Measurements from ENCODE around the gene MACF1.
A peak's percentile ranks its signal among the peaks of the same experiment; 100 is the strongest.

The MACF1 gene

GRCh38 chr1:39258146-39258924 lies 53.8 kb downstream of the MACF1 start:
- Histone ChIP-seq H3K9me3 (ENCODE audit: insufficient read depth, low read depth, low read length) (no peaks in the 10 kb centered on the region), H3K36me3 (ENCODE audit: insufficient read depth, low read depth, low read length) (peaks cover 58% of the 10 kb centered on the region), H3K27ac (ENCODE audit: low read length) (no peak overlapping the region), H3K4me3 (ENCODE audit: low read length) (no peak overlapping the region), H3K4me1 (ENCODE audit: insufficient read depth, low read length) (no peaks in the 10 kb centered on the region), H3K27me3 (ENCODE audit: insufficient read depth, low read length) (no peaks in the 10 kb centered on the region), H3K9ac (ENCODE audit: low read depth, low read length) (no peak overlapping the region)

GRCh38 chr1:39258925-39259244 lies 54.4 kb downstream of the MACF1 start:
- Histone ChIP-seq H3K27me3 (ENCODE audit: insufficient read depth, low read length) (no peaks in the 10 kb centered on the region), H3K9ac (ENCODE audit: low read depth, low read length) (no peak overlapping the region), H3K27ac (ENCODE audit: low read length) (no peak overlapping the region), H3K4me1 (ENCODE audit: insufficient read depth, low read length) (no peaks in the 10 kb centered on the region), H3K4me3 (ENCODE audit: low read length) (no peak overlapping the region), H3K36me3 (ENCODE audit: insufficient read depth, low read depth, low read length) (peaks cover 53% of the 10 kb centered on the region), H3K9me3 (ENCODE audit: insufficient read depth, low read depth, low read length) (no peaks in the 10 kb centered on the region)

GRCh38 chr1:39261712-39262221 lies 57.3 kb downstream of the MACF1 start:
- Histone ChIP-seq H3K4me1 (ENCODE audit: insufficient read depth, low read length) (peaks cover 14% of the 10 kb centered on the region), H3K9me3 (ENCODE audit: insufficient read depth, low read depth, low read length) (no peaks in the 10 kb centered on the region), H3K27ac (ENCODE audit: low read length) (no peak overlapping the region), H3K9ac (ENCODE audit: low read depth, low read length) (no peak overlapping the region), H3K4me3 (ENCODE audit: low read length) (no peak overlapping the region), H3K36me3 (ENCODE audit: insufficient read depth, low read depth, low read length) (peaks cover 25% of the 10 kb centered on the region), H3K27me3 (ENCODE audit: insufficient read depth, low read length) (no peaks in the 10 kb centered on the region)

DNA sequence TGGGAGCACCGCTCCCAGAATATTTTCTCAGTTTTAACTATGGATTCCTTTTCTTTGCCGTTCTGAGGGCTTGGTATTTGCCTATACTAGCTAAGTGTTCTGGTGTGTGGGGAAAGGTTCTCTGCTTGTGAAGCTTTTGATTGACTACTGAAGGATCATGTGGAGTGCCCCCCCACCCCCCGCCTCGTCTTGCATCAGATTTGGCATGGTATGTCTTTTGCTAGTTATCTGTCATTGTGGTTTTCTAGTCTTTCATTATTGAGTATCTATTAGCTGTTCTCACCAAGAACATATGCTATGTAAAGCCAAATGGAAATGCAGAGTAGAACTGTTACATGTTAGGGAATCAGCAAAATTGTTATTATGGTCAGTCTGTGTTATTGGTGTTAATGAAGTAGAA lies 58.3 kb downstream of the MACF1 start:
- H3K27me3 ChIP-seq (ENCODE audit: insufficient read depth, low read length): no peaks in the 10 kb centered on the region
- H3K4me3 ChIP-seq (ENCODE audit: low read length): no peak overlapping the region
- H3K27ac ChIP-seq (ENCODE audit: low read length): no peak overlapping the region
- no peak overlapping the region for H3K9ac ChIP-seq (ENCODE audit: low read depth, low read length)
- peaks cover 21% of the 10 kb centered on the region for H3K4me1 ChIP-seq (ENCODE audit: insufficient read depth, low read length)
- peaks cover 18% of the 10 kb centered on the region for H3K36me3 ChIP-seq (ENCODE audit: insufficient read depth, low read depth, low read length)
- no peaks in the 10 kb centered on the region for H3K9me3 ChIP-seq (ENCODE audit: insufficient read depth, low read depth, low read length)

GRCh38 chr1:39266269-39266668 lies 61.8 kb downstream of the MACF1 start:
- Histone ChIP-seq H3K9ac (ENCODE audit: low read depth, low read length) (no peak overlapping the region), H3K4me1 (ENCODE audit: insufficient read depth, low read length) (peaks cover 42% of the 10 kb centered on the region)

DNA sequence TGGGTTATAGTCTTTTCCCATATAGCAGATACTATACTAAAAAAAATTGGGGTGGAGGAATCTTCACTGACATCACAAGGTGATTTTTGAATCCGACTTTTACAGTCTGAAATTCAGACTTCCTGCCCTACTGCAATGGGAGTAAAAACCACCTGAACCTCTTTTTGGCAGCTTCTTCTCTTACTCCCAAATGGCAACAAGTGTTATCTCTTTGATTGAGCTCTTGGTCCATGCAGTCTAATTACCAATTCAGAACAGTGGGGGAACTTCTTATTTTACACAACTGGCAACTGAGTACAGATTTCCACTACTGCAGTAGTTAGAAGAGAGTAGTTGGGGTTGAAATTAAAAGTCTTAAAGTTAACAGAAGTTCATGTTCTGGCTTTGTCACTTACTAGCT lies 62.3 kb downstream of the MACF1 start:
- no peak overlapping the region for H3K27ac ChIP-seq (ENCODE audit: low read length)
- no peak overlapping the region for H3K4me3 ChIP-seq (ENCODE audit: low read length)
- H3K4me1 ChIP-seq (ENCODE audit: insufficient read depth, low read length): peaks cover 42% of the 10 kb centered on the region

More at GRCh38 chr1:39266269-39266668, 61.8 kb downstream of the MACF1 start:
- H3K9me3 ChIP-seq (ENCODE audit: insufficient read depth, low read depth, low read length): no peaks in the 10 kb centered on the region
- no peak overlapping the region for H3K27ac ChIP-seq (ENCODE audit: low read length)
- H3K36me3 ChIP-seq (ENCODE audit: insufficient read depth, low read depth, low read length): peaks cover 4% of the 10 kb centered on the region; the same call in 1 of the 2 replicates
- H3K27me3 ChIP-seq (ENCODE audit: insufficient read depth, low read length): no peaks in the 10 kb centered on the region
- H3K4me3 ChIP-seq (ENCODE audit: low read length): no peak overlapping the region

GRCh38 chr1:39268112-39268581 lies 63.7 kb downstream of the MACF1 start:
- no peaks in the 10 kb centered on the region; the same call in 1 of the 2 replicates for H3K36me3 ChIP-seq (ENCODE audit: insufficient read depth, low read depth, low read length)
- H3K9me3 ChIP-seq (ENCODE audit: insufficient read depth, low read depth, low read length): no peaks in the 10 kb centered on the region
- H3K4me3 ChIP-seq (ENCODE audit: low read length): peak overlapping the region; percentile 64
- peaks cover 45% of the 10 kb centered on the region for H3K4me1 ChIP-seq (ENCODE audit: insufficient read depth, low read length)
- H3K27ac ChIP-seq (ENCODE audit: low read length): peak overlapping the region; percentile 73
- peak overlapping the region; percentile 87; the same call in 1 of the 2 replicates for H3K9ac ChIP-seq (ENCODE audit: low read depth, low read length)
- H3K27me3 ChIP-seq (ENCODE audit: insufficient read depth, low read length): no peaks in the 10 kb centered on the region

More for the DNA sequence above, 62.3 kb downstream of the MACF1 start:
- Histone ChIP-seq H3K27me3 (ENCODE audit: insufficient read depth, low read length) (no peaks in the 10 kb centered on the region), H3K9ac (ENCODE audit: low read depth, low read length) (no peak overlapping the region; the same call in 1 of the 2 replicates), H3K36me3 (ENCODE audit: insufficient read depth, low read depth, low read length) (no peaks in the 10 kb centered on the region; the same call in 1 of the 2 replicates), H3K9me3 (ENCODE audit: insufficient read depth, low read depth, low read length) (no peaks in the 10 kb centered on the region)

DNA sequence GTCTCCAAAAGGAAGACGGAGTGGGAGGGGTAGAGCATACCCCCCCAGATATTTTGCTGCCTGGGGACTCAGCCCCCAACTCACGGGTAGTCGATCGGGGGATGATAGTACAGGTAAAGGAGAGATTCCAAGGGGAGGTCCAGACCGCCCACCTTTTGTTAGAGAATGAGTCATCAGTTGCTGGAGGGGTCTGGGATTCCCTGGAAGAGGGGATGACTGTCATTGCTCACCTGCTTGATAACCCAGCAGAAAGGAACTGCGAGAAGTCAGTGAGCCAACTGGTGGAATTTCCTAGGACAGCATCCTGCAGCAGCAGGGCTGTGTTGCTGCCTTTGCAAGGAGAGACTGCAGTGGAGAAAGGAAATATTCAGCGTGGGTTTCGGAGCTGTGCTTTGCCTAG lies 64.4 kb downstream of the MACF1 start:
- peak overlapping the region; percentile 73 for H3K27ac ChIP-seq (ENCODE audit: low read length)

DNA sequence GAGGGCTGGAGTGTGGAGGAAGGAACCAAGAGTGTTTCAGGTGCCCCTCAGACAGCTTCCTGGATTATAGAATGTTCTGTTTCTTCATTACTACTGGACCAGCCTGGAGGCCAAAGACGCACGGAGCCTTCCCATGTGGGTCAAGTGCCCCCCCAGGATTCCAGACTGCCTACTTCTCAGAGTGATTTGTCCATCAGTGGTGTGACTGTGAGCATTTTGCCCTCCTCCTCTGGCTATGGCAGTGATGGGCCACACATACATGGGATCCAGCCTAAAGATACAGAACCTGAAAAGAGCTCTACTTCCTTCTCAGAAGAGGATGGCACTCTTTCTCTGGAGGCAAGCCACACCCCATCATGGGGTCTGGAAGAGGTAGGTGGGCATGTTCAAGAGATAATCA lies 64.9 kb downstream of the MACF1 start:
- H3K4me3 ChIP-seq (ENCODE audit: low read length): peak overlapping the region; percentile 64; the same call in 1 of the 2 replicates
- H3K27ac ChIP-seq (ENCODE audit: low read length): peak overlapping the region; percentile 18
- H3K27me3 ChIP-seq (ENCODE audit: insufficient read depth, low read length): no peaks in the 10 kb centered on the region
- no peaks in the 10 kb centered on the region for H3K36me3 ChIP-seq (ENCODE audit: insufficient read depth, low read depth, low read length)
- peaks cover 45% of the 10 kb centered on the region for H3K4me1 ChIP-seq (ENCODE audit: insufficient read depth, low read length)
- H3K9ac ChIP-seq (ENCODE audit: low read depth, low read length): peak overlapping the region; percentile 87; the same call in 1 of the 2 replicates
- H3K9me3 ChIP-seq (ENCODE audit: insufficient read depth, low read depth, low read length): no peaks in the 10 kb centered on the region

More for the DNA sequence above, 64.4 kb downstream of the MACF1 start:
- Histone ChIP-seq H3K36me3 (ENCODE audit: insufficient read depth, low read depth, low read length) (no peaks in the 10 kb centered on the region), H3K9me3 (ENCODE audit: insufficient read depth, low read depth, low read length) (no peaks in the 10 kb centered on the region), H3K27me3 (ENCODE audit: insufficient read depth, low read length) (no peaks in the 10 kb centered on the region), H3K4me1 (ENCODE audit: insufficient read depth, low read length) (peaks cover 45% of the 10 kb centered on the region), H3K4me3 (ENCODE audit: low read length) (peak overlapping the region; percentile 64), H3K9ac (ENCODE audit: low read depth, low read length) (peak overlapping the region; percentile 87; the same call in 1 of the 2 replicates)

GRCh38 chr1:39269791-39270342 lies 65.4 kb downstream of the MACF1 start:
- H3K4me1 ChIP-seq (ENCODE audit: insufficient read depth, low read length): peaks cover 45% of the 10 kb centered on the region
- H3K36me3 ChIP-seq (ENCODE audit: insufficient read depth, low read depth, low read length): no peaks in the 10 kb centered on the region
- peak overlapping the region; percentile 64; the same call in 1 of the 2 replicates for H3K4me3 ChIP-seq (ENCODE audit: low read length)
- H3K27me3 ChIP-seq (ENCODE audit: insufficient read depth, low read length): no peaks in the 10 kb centered on the region
- no peaks in the 10 kb centered on the region for H3K9me3 ChIP-seq (ENCODE audit: insufficient read depth, low read depth, low read length)
- peak overlapping the region; percentile 87; the same call in 1 of the 2 replicates for H3K9ac ChIP-seq (ENCODE audit: low read depth, low read length)
- H3K27ac ChIP-seq (ENCODE audit: low read length): peak overlapping the region; percentile 18

- no peaks in the 10 kb centered on the region for H3K36me3 ChIP-seq (ENCODE audit: insufficient read depth, low read depth, low read length)
- H3K9ac ChIP-seq (ENCODE audit: low read depth, low read length): peak overlapping the region; percentile 87; the same call in 1 of the 2 replicates
- H3K4me3 ChIP-seq (ENCODE audit: low read length): peak overlapping the region; percentile 64; the same call in 1 of the 2 replicates
- H3K9me3 ChIP-seq (ENCODE audit: insufficient read depth, low read depth, low read length): no peaks in the 10 kb centered on the region
- H3K27me3 ChIP-seq (ENCODE audit: insufficient read depth, low read length): no peaks in the 10 kb centered on the region
- peak overlapping the region; percentile 18 for H3K27ac ChIP-seq (ENCODE audit: low read length)
- H3K4me1 ChIP-seq (ENCODE audit: insufficient read depth, low read length): peaks cover 44% of the 10 kb centered on the region
Measured at GRCh38 chr1:39270368-39270767, 65.9 kb downstream of the MACF1 start.
